Ishikawa (cell line): ENCODE results near the gene DNMT3A.

Source experiments
- CEBPB ChIP-seq: IDR thresholded peaks from 2 replicates; pipeline ENCODE4 v1.6.1; 2012
- CREB1 ChIP-seq: IDR thresholded peaks from 2 replicates; pipeline ENCODE4 v1.6.1; 2012; ENCODE audit warnings: low read depth
- EGR1 ChIP-seq: IDR thresholded peaks from 2 replicates; pipeline ENCODE4 v1.6.1; 2012
- EP300 ChIP-seq: IDR thresholded peaks from 2 replicates; pipeline ENCODE4 v1.6.1; 2012; ENCODE audit warnings: borderline replicate concordance
- FOXM1 ChIP-seq: IDR thresholded peaks from 2 replicates; pipeline ENCODE4 v1.6.1; 2012; ENCODE audit warnings: low read depth, borderline replicate concordance
- MAX ChIP-seq: IDR thresholded peaks from 2 replicates; pipeline ENCODE4 v1.6.1; 2012
- RAD21 ChIP-seq: IDR thresholded peaks from 2 replicates; pipeline ENCODE4 v1.6.1; 2012; ENCODE audit warnings: low read depth
- REST ChIP-seq: IDR thresholded peaks from 2 replicates; pipeline ENCODE4 v1.6.1; 2012; ENCODE audit warnings: low read depth, mild to moderate bottlenecking
- TAF1 ChIP-seq: IDR thresholded peaks from 2 replicates; pipeline ENCODE4 v1.6.1; 2012; ENCODE audit warnings: low read depth, mild to moderate bottlenecking
- TCF12 ChIP-seq: IDR thresholded peaks from 2 replicates; pipeline ENCODE4 v1.6.1; 2012; ENCODE audit warnings: low read depth
- TEAD4 ChIP-seq: IDR thresholded peaks from 2 replicates; pipeline ENCODE4 v1.6.1; 2012
- YY1 ChIP-seq: IDR thresholded peaks from 2 replicates; pipeline ENCODE4 v1.6.1; 2012; ENCODE audit warnings: low read depth
- ZBTB7A ChIP-seq: IDR thresholded peaks from 2 replicates; pipeline ENCODE4 v1.6.1; 2012; ENCODE audit warnings: low read depth

- no peak for TF ChIP-seq EP300
- no peak for TF ChIP-seq ZBTB7A
- no peak for TF ChIP-seq RAD21
- TF ChIP-seq MAX: no peak
- TF ChIP-seq CEBPB: no peak
- no peak for TF ChIP-seq EGR1
- TF ChIP-seq FOXM1: no peak
- no peak for TF ChIP-seq TAF1
- no peak for TF ChIP-seq YY1
- TF ChIP-seq REST: no peak
- TF ChIP-seq TEAD4: no peak
- TF ChIP-seq TCF12: no peak
- TF ChIP-seq CREB1: no peak
Measured at GRCh38 chr2:25249785-25250184, 91.9 kb downstream of the DNMT3A start.
